Measurements from ENCODE around the gene SLC27A5. TPM values are rescaled to one million over a fixed set of nuclear protein-coding genes. Genes with fewer than 3 reads are reported as not detected.

SLC27A5 gene
- total and polyA plus RNA-seq, 2 donors (not counting 3 experiments of a cell fraction or from before 2014, with no cell fraction given), result 7.1 to 16.0 TPM

- no TSS peak for BruUV-seq (replicated peaks)
- POLR2A ChIA-PET, result no interaction called here
- Histone ChIP-seq H3K9ac (replicated peaks; ENCODE audit: extremely low read depth, insufficient read depth, low read length) (peak overlapping the region; percentile 92), H3K36me3 (ENCODE audit: control insufficient read depth in 2 of 2, extremely low read depth in 1 of 2, insufficient read depth in 2 of 2, low read length in 2 of 2) (peaks cover 5 to 10% of the 10 kb centered on the region in 2 experiments), H3K27ac (ENCODE audit: insufficient read depth, low read depth, low read length) (peak overlapping the region; percentile 64), H3K9me1 (replicated peaks; ENCODE audit: control insufficient read depth, extremely low read depth, insufficient read depth, low read length) (no peaks in the 10 kb centered on the region), H3K27me3 (ENCODE audit: control insufficient read depth in 2 of 2, insufficient read depth in 2 of 2, low read length in 2 of 2) (peaks cover 6 to 11% of the 10 kb centered on the region in 2 experiments), H3K4me3 (replicated peaks in 1 of 3; ENCODE audit: insufficient read depth in 1 of 3, low read depth in 1 of 3, low read length in 3 of 3) (peak overlapping the region; percentile 57 to 88 (median 85)), H2AFZ (ENCODE audit: low read depth, low read length) (no peak overlapping the region), H3K79me2 (ENCODE audit: control insufficient read depth, insufficient read depth, low read length) (peaks cover 23% of the 10 kb centered on the region), H3K4me2 (ENCODE audit: insufficient read depth, low read length) (peak overlapping the region; percentile 81), H3K4me1 (ENCODE audit: control insufficient read depth, extremely low read depth, insufficient read depth, low read length) (peaks cover 38% of the 10 kb centered on the region), H4K20me1 (replicated peaks; ENCODE audit: control insufficient read depth, extremely low read depth, insufficient read depth, low read length) (no peaks in the 10 kb centered on the region), H3K9me3 (replicated peaks; ENCODE audit: control insufficient read depth, insufficient read depth, low read length) (no peaks in the 10 kb centered on the region)
- FAIRE-seq (no peak), DNase-seq (ENCODE audit: low read depth, low spot score) (no peak)
- dilution Hi-C loops (cut with MboI; ENCODE audit: extremely low pct_ligation_motif_present, low sequenced_read_pairs) (no loop called here), intact Hi-C loops (cut with micrococcal nuclease) (no loop called here)
- TF ChIP-seq MYC (IDR thresholded peaks at IDR 0.05; ENCODE audit: low read depth, low read length), result no peak
- no peak for TF ChIP-seq EZH2 (IDR thresholded peaks at IDR 0.05; ENCODE audit: borderline replicate concordance, low read depth, low read length, severe bottlenecking)
- TF ChIP-seq FOS (IDR thresholded peaks at IDR 0.05; ENCODE audit: borderline replicate concordance, insufficient read depth, low read length), result no peak
- no peak for TF ChIP-seq JUN (IDR thresholded peaks at IDR 0.05; ENCODE audit: borderline replicate concordance, insufficient read depth, insufficient read length, low read depth)
- TF ChIP-seq CTCF (IDR thresholded peaks at IDR 0.05; ENCODE audit: extremely low read depth in 1 of 2, insufficient read depth in 1 of 2, low read depth in 1 of 2, low read length in 2 of 2), result no peak
- TF ChIP-seq MAX (IDR thresholded peaks at IDR 0.05; ENCODE audit: insufficient read depth, insufficient read length), result no peak
- no peak for TF ChIP-seq GATA2 (IDR thresholded peaks at IDR 0.05; ENCODE audit: insufficient read depth, insufficient read length, low read depth, low read length)
- TF ChIP-seq POLR2A (IDR thresholded peaks at IDR 0.05; ENCODE audit: low read depth, low read length), result no peak
- no peak for TF ChIP-seq POLR2AphosphoS5 (IDR thresholded peaks at IDR 0.05; ENCODE audit: insufficient read depth, low read depth, low read length)
- CTCF ChIA-PET, result interaction anchor here (1.0 to 2.3 kb wide), 3 partner anchors 14 to 43 kb away, joined by 3 to 14 read pairs (median 5); partner anchors contain the start of genes TRIM28 and ZBTB45
Measured at GRCh38 chr19:58557221-58558065, 45.7 kb upstream of the SLC27A5 start.

All from endothelial cell of umbilical vein (primary cell).